Cardiac ventricle fibroblast (primary cell): ENCODE results near the gene HBS1L. TPM values are rescaled to one million over a fixed set of nuclear protein-coding genes. Genes with fewer than 3 reads are reported as not detected.

Experiments
- total RNA-seq: library from RNA; depleted of rRNA; stranded (reverse); fragments of >200 nt; gene quantifications from 2 replicates; pipeline ENCODE4 v1.2.3, GENCODE V29; 2015

Gene HBS1L
- total RNA-seq: 34.4 and 41.4 TPM in 2 replicates

GRCh38 chr6:135054569-135055498 is at the start of gene HBS1L:
Gene HBS1L (minus strand): TSS chr6:135054822. CDS start chr6:135054691, 131 bp downstream.

GRCh38 chr6:134949927-134950326 is 104.7 kb downstream of the HBS1L start, which contains the start of gene ALDH8A1:
Gene ALDH8A1 (minus strand): TSS chr6:134950101. CDS start chr6:134950053, 48 bp downstream.

Other genes starting within 250 kb of the HBS1L start
- gene ALDH8A1, start 104.7 kb downstream of the HBS1L start, total RNA-seq: 0.59 TPM in 1 of 2 replicates, not detected in the other
- not detected in 2 replicates for gene MYB, start 126.5 kb upstream of the HBS1L start, total RNA-seq